ENCODE measurements around the gene LARGE1.

Gene LARGE1

DNA sequence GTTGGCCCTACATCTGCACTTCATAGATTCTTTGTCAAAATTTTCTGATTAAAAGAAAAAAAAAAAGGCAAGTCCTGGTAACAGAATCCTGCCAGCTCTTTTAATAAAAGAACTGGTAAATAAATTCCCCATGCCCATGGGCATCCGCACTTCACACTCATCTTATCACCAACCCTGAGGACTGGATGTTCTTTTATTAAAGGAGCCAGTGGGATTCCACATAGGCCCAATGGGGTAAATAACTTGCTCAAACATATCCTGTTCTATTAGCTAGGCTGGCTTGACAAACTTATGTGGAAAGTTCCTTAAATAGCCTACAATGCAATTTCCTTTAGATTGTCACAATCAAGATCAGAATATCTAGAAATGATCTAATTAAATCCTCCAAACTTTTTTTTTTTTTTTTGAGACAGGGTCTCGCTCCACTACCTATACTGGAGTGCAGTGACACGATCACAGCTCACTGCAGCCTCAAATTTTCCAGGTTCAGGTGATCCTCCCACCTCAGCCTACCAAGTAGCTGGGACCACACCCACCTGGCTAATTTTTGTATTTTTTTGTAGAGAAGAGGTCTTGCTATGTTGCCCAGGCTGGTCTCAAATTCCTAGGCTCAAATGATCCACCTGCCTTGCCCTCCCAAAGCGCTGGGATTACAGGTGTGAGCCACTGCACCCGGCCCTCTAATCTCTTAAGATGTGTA, 380.9 kb downstream of the LARGE1 start:
- TF ChIP-seq, protein P1, sequence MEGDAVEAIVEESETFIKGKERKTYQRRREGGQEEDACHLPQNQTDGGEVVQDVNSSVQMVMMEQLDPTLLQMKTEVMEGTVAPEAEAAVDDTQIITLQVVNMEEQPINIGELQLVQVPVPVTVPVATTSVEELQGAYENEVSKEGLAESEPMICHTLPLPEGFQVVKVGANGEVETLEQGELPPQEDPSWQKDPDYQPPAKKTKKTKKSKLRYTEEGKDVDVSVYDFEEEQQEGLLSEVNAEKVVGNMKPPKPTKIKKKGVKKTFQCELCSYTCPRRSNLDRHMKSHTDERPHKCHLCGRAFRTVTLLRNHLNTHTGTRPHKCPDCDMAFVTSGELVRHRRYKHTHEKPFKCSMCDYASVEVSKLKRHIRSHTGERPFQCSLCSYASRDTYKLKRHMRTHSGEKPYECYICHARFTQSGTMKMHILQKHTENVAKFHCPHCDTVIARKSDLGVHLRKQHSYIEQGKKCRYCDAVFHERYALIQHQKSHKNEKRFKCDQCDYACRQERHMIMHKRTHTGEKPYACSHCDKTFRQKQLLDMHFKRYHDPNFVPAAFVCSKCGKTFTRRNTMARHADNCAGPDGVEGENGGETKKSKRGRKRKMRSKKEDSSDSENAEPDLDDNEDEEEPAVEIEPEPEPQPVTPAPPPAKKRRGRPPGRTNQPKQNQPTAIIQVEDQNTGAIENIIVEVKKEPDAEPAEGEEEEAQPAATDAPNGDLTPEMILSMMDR (IDR thresholded peaks at IDR 0.05; ENCODE audit: insufficient read depth, missing control alignments) = no peak
- FAIRE-seq = no peak

DNA sequence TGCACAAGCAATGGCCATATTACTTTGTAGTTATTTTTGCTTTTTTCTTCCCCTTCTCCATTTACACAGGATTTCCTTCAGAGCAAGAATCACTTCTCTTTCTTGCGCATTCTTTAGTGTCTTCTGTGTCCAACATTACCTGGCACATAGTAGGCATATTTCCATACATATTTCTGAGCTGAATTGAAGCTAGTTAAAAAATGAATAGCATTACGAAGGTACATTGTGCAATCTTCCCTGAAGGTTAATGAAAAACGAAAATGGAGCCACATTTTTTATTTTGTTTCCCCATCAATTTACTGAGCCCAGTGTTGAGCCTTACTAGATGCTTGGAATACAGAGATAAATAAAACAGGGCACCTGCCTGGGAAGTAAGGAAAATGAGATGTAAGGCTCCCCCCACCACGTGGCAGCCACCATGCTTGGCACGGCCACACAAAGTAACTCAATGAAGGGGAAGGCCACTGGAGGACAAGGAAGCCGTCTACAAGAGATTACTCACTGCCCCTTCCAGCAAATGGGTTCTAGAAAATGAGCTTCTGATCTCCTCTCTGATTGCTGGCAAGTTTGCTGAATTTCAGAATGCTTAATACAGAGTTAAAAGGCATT, 381.9 kb downstream of the LARGE1 start:
- TF ChIP-seq, protein P1 (IDR thresholded peaks at IDR 0.05; ENCODE audit: insufficient read depth, missing control alignments) = no peak
- no peak for DNase-seq (ENCODE audit: insufficient read length, low spot score)

More for the DNA sequence above, 380.9 kb downstream of the LARGE1 start:
- DNase-seq (ENCODE audit: insufficient read length, low spot score) = no peak

GRCh38 chr22:33537059-33537458, 383.2 kb downstream of the LARGE1 start:
- DNase-seq (ENCODE audit: insufficient read length, low spot score) (no peak), FAIRE-seq (no peak)
- TF ChIP-seq, protein P1 (IDR thresholded peaks at IDR 0.05; ENCODE audit: insufficient read depth, missing control alignments) = no peak

More for the DNA sequence above, 381.9 kb downstream of the LARGE1 start:
- no peak for FAIRE-seq

DNA sequence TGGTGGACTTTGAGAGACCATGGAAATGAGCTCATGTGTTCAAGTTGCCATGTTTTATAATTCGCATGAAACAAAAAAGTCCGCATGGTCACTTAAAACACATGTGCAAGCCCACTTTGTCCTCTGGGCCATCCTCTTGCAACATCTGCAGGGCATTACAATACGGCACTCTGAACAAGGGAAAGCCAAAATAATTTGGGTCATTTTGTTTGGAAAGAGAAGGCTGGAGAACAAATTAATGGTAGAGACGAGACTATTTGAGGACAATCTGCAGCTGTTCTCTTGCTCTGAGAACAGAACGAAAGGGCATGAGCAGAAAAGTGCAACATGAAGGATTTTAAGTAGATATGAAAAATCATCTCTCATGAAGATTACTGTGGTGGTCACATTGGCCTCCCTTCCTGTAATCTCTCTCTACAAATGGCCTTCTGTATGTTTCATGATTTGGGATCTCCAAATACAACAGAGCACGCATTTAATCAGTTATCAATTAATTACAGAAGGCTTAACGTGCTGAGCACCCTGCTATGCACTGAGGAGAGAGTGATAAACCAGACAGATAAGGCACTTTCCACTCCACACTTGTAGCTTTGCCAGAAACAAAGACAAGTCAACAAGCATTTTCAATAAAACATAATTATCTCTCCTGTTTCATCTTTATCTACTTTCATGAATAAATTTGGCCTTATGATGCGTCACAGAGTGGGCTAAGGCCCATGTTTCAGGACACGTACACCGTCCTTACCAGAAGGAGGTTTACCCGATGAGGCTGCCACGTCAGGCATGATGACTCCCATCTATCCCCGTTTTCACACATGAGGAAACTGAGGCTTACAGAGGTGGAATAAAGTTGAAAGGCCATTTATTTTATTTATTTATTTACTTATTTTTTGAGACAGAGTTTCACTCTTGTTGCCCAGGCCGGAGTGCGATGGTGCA, 384.1 kb downstream of the LARGE1 start:
- FAIRE-seq (no peak), DNase-seq (ENCODE audit: insufficient read length, low spot score) (no peak)
- TF ChIP-seq, protein P1 (IDR thresholded peaks at IDR 0.05; ENCODE audit: insufficient read depth, missing control alignments) = no peak

GRCh38 chr22:33529424-33530113, 390.7 kb downstream of the LARGE1 start:
- no peak for DNase-seq (ENCODE audit: insufficient read length, low spot score)
- FAIRE-seq = no peak
- TF ChIP-seq, protein P1 (IDR thresholded peaks at IDR 0.05; ENCODE audit: insufficient read depth, missing control alignments) = no peak

DNA sequence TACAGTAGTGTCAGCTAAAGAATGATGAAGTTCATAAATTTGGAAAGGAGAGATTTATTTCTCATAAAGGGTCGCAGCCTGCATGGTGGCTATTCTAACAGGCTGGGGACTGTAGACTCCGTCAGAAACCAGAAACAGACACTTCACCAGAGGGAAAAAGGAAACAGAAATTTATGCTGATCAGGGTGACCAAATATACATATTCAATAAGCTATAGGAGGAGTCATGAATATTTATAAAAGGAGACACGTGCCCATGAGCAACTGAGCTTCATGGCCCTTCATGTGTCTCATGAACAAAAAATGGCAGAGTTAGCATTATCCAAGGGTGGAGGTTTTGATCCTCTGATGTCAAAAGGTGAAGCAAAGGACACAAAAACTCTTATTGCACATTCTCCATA, 392.1 kb downstream of the LARGE1 start:
- TF ChIP-seq, protein P1 (IDR thresholded peaks at IDR 0.05; ENCODE audit: insufficient read depth, missing control alignments) = no peak
- no peak for FAIRE-seq
- no peak for DNase-seq (ENCODE audit: insufficient read length, low spot score)
